NCI-H128 (cell line): ENCODE results near the gene KLF4.
"Not testable (repeated sequence)": the region's sequence is repeated elsewhere in the genome, so short reads cannot be mapped to it uniquely, and the experiment has no call there.

Source experiments
- DNase-seq: peaks from one replicate; lab custom pipeline; 2025; ENCODE audit not compliant: unreplicated experiment; lab: John Stamatoyannopoulos, UW

Gene KLF4

DNA sequence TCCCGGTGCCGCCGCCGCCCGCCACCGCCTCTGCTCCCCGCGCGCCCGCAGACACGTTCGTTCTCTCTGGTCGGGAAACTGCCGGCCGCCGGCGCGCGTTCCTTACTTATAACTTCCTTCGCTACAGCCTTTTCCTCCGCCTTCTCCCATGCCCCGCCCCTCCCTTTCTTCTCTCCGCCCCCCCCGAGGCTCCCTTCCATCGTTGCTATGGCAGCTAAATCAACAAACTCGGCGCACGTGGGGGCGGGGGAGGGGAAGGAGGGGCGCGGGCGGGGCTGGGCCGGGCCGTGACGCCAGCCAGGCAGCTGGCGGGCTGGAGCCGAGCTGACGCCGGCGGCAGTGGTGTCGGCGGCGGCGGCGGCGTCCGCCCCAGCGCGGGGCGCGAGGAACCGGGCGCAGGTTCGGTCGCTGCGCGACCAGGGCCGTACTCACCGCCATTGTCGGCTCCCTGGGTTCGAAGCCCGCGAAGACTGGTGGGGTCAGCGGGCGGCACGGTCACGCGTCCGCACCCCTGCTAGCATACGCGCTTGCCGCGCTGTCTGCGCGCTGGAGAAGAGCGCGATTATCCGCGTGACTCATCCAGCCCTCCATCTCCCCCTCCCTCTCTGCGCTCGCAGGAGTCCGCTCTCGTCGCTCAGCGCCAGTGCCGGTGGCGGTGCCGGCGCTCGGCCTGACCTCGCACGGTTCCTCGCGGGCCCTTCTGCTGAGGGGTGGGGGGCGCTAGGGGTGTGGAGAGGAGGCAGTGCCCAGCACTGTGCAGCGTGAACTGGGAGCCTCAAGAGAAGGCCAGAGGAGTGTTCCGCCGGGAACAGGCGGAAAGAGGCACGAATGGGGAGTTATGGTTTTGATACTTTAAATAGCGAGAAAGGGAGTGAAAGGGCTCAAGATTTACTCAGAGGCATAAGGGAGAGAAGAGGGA, at the start of gene KLF4:
Gene KLF4, minus strand, starts transcription at position 83 of the 919 bp plus-strand sequence. CDS start 597 bp downstream, outside the sequence.
- DNase-seq: peak; percentile 54

DNA sequence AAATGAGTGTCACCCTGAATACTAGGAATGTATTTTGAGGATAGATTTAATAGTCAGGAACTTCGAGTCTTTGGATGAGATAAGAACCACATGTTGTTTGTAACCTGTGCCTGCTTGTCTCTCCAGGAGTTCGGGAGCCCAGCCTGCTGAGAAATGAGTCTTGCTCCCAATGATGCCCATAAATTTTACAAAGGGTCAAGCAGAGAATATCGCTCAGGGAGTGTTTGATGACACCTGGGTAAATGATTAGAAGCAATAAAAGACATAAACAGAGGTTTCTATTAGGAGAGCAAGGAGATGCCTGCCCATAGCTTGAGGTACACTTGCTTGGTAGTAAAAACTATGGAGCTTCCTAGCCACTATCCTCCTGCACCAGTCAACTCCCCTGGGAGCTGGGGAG, 46.9 kb upstream of the KLF4 start:
- DNase-seq: no peak

DNA sequence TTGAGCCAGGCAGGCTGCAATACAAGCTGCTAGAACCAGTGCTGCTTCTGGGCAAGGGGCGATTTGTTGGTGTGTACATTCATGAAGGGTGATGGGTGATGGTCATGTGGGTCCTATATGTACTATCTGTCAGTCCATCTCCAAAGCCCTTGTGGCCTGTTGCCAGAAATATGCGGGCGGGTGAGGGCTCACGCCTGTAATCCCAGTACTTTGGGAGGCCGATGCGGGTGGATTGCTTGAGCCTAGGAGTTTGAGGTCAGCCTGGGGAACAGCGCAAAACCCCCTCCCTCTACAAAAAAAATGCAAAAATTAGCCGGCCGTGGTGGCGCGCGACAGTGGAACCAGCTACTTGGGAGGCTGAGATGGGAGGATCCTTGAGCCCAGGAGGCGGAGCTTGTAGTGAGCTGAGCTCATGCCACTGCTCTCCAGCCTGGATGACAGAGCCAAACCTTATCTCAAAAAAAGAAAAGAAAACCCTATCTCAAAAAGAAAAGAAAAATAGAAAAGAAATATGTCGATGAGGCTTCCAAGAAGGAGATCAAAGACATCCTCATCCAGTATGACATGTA, 45.0 kb upstream of the KLF4 start:
- no peak for DNase-seq

DNA sequence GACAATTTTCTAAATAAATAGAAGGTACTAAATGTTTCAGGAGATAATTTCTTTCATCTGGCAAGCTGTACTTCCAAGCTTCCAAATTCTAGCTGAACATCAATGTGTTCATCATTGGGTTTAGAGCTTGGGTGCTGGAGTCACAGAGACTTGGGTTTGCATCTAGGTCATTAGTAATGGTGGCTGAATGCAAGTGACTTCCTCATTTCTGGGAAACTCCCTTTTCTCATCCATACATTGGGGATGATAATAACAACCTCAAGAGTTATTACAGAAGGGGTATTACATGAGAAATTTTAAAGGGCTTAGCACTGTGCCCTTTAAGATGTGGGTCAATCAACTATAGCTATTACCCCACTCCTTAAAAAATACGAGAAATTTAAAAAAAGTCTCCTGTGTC, 41.1 kb upstream of the KLF4 start:
- no peak for DNase-seq

DNA sequence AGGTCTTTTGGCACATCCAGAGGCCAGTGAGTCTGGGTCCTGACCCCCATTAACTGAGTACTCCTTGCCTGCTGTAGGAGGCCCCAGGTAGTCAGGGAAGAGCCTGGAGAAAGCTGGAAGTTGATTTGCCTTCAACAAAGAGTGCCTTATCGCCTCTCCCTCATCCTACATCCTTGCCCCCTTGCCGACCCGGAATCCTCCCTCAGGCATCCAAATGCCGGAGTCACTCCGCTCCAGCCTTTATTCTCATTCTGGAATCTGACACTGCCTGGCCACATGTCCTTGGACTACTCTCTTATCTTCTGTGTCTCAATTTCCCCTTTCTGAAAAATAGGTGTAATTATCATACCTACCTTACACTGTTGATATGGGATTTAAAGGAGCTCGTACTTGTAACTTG, 39.1 kb upstream of the KLF4 start:
- DNase-seq: no peak

DNA sequence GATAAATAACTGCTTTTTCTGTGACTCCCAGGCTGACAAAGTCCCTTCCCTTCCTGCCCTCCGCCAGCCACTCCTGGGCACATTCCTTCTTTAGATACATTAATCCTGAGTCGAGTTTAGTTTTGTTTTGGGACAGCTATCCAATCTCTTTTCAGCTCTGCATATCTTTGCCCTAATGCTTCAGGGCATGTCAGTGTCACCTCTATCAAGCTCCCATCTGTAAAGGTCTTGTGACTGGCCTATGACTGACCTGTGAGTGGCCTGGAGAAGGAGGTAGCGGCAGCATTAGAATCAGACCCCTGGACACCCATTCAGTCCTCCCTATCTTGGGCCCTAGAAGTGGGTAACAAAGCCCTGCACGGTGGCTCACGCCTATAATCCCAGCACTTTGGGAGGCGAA, 34.0 kb upstream of the KLF4 start:
- DNase-seq: no peak

DNA sequence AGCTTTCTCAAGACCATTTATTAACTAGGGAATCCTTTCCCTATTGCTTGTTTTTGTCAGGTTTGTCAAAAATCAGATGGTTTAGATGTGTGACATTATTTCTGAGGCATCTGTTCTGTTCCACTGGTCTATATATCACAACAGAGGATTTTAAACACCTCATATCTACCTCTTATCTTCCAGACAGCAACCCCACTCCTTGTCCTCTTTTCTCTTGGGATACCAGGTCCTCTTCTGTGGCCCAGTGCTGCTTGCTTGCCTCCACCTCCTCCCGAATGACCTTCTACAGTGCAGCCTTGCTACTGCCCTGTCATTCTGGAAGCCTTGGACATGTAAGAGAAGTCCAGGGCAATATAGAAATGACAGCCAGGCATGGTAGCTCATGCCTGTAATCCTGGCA, 30.6 kb upstream of the KLF4 start:
- no peak for DNase-seq

DNA sequence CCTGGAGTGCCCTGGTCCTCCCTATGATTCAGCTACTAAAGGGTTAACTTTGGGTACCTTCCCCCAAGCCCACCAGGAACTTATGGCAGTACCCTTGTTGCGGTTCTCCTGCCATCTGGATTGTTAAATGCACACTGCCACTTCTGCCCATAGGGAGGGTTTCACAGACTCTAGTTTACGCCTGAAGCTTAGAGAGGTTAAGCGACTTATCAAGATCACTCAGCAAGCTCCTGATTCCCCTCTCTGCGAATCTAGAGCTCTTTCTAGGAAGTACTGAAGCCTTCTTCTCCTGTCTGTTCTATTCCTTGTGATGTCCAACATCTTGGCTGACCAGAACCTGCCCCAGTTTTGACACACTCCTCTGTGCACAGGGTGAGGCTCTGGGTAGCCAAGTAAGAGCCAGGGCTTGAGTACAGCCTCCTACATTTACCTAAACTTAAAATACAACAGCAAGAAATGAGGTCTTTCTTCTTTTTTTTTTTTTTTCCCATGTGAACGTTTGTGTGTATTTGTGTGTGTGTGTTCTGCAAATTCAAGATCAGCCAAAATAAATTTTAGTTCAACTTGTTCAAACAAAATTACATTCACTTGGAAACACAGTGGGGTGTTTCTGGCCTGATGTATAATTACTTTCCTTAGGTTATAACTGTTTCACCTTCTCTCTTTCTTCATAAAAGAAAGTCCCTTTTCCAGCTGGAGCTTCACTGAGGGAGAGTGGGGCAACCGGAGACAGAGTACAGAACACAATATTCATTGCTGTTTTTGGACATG, 28.7 kb upstream of the KLF4 start:
- DNase-seq: no peak

DNA sequence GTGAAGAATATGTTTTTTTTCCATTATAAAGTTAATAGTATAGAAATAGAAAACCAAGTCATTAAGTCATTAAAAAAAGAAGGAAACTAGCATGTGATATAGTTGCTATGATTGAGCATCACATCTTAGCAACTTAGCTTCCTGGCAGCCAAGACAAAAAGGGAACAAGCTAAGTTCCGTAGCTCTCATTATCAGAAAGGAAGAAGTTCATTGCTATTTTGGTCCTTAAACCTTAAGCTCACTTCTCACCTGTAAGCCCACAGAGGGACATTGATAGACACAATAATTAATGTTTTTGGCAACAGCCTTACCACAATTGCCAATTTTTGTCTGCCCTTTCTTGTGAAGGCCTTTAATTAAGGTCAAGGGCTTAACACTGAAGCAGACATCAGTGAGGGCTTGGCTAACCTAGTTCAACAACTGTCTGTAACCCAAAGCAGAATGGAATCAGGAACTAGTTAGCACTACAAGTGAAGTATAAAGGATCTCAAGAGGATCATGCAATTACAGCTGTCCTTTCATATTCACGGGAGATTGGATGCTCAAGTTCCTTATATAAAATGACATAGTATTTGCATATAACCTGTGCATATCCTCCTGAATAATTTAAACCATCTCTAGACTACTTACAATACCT, 24.0 kb upstream of the KLF4 start:
- no peak for DNase-seq

DNA sequence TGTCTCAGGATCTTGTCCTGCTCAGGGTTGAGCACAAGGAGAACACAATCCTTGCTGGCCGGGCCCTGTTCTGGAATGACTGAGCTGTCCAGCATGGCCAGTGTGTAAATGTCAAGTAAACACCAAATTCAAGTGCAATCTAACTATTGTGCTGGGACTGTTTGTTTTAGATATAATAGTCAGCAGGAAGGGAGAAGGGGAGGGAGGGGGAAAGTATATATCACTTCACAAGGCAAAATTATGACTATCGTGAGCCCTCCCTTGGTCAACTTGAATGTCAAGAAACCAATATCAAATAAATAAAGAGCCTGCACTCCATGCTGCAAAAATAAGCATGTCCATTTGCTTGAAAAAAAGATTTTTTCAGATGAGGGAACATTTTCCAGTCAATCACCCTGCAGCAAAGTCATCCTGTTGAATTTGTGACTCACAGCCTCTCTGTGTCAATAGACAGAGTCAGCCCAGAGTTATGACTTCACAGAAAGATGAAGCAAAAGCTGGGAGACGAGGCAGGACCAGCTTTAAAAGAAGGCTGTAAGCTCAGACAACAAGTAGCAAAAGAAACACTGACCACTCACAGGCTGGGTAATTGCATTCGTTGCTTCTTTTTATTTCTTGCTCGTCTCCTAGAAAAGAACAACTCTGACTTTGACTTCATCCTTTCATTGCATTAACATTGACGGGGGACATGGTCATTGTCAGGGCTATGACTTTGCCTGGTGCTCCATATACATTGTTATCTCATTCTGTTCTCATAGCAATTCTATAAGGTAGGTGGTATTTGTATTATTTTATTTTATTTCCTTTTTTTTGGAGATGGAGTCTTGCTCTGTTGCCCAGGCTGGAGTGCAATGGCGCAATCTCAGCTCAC, 15.3 kb upstream of the KLF4 start:
- no peak for DNase-seq

DNA sequence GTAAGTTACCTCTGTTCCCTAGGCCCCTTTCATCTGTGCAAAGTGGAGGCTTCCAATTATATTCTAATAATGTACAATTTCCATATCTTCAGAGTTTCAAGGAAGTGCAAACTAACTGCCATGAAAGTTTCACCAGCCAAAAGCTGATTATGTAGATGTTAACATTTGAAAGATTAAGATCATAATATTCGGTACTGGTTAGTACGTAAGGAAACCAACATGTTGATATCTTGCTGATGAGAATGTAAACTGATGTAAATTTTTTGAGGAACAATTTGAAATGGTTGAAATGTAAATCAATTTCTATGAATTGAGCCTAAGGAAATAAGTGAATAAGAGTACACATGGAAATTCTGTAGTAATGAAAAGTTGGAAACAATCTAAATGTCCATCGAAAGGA, 12.9 kb upstream of the KLF4 start:
- DNase-seq: no peak

DNA sequence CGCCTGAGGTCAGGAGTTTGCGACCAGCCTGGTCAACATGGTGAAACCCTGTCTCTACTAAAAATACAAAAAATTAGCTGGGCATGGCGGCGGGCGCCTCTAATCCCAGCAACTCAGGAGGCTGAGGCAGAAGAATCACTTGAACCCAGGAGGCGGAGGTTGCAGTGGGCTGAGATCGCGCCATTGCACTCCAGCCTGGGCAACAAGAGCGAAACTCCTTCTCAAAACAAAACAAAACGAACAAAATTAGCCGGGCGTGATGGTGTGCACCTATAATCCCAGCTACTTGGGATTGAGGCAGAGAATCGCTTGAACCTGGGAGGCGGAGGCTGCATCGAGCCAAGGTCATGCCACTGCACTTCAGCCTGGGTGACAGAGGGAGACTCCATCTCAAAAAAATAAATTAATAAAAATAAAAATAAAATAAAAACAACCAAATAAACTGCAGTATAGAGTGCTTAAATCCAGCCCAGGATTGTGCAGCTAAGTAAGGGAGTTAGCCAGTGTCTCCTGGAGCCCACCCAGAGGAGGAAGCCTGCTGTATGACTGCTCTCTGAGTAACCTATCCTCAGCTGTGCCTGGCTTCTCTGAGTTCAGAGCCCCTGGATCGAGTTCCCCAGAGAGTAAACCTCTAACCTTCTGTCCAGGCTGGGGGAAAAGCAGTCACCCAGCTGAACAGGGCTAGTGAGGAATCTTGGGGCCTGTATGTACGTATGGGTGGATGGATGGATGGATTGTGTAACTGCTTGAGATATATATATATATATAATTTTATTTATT, 11.0 kb upstream of the KLF4 start:
- DNase-seq: not testable (repeated sequence)

DNA sequence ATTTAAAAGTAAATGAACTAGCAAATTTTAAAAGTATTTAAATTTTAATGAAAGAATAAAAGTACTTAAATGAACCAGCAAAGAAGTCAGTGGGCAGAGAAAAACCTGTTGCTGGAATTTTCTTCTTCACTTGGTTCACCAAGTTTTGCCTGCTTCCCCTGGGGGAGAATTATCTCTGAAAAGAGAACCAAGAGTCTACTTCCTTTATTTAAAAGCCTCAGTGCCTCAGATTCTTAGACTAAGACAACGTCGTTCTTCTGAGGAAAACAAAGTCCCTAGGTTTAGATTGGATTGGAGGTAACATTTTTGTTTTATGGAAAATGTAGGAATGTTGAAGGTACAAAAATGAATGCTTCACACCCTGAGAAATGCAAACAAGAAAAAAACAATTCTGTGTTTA, 7.4 kb upstream of the KLF4 start:
- no peak for DNase-seq

DNA sequence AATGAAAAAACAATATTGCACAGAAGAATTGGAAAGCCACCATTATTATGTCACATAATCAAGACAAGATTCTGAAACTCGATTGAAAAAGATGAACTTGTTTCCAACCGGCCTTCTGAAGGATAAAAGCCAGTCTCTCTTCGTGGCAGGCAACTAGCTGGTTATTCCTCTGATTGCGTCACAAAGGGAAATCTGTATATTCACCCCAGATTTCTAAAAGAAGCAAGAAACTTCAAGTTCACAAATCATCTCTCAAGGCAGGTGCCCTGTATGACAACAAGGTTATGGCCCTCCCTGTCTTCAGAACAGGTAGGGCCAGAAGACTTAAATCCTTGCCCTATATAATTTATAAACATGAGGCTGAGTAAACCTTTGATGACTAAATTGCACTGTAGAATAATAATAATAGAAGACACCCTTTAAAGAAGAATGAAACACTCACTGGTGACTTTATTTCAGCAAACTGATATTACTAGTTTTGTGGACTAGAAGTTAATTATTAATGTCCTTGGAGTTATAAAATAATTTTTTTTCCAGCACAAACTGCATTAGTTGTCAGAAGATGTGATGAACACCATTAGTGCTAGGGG, 2.9 kb upstream of the KLF4 start:
- no peak for DNase-seq

DNA sequence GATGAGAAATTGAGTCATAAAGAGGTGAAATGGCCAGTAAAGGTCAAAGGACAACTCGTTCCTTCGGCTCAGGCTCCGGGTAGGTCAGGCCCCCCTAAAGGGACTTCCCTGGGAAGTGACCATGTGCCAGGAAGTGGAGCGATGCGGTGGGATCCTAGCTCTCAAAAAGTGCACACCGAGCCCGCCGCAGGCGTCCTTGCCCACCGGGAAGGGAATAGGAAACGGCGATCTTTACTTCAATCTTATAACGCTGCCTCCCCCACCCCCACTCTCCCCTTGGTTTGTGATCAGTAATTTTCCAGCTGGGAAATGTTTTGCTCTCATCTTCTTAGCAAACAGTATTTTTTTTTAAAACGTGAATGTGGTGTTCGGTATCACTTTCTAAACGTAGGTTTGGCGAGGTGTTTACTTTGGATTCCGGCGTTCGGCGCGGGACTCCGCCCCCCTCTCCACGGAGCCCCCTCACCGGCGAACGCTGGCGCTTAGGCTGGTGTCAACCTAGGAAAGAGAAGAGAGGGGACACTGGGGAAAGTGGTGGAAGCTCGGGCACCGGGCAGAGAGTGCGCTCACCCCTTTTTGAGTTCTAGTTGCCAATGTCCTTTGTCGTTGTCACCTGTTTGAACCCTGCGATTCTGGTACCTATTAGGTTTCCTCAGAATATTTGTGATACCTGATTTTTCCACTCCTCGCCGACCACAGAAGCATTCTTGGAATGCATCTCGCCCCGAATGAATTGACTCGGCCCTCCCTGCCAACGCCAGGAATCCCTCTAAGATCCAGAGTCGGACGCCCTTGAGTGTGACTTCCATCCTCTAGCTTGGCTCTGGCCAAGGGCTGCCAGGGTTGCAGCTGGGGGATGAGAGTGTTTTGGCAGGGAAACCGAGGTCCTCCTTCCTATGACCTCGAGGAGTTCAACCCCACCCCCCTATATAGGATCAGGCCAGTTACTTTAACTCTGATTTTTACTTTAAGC, 1.8 kb upstream of the KLF4 start:
- no peak for DNase-seq

DNA sequence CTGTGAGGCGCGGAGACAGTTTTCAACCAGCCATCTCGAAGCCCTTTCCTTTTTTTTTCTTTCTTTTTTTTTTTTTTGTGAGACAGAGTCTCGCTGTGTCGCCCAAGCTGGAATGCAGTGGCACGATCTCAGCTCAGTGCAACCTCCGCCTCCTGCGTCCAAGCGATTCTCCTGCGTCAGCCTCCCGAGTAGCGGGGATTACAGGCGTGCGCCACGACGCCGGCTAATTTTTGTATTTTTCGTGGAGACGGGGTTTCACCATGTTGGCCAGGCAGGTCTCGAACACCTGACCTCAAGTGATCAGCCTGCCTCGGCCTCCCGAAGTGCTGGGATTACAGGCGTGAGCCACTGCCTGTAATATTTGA, 1.0 kb upstream of the KLF4 start:
- DNase-seq: not testable (repeated sequence)

DNA sequence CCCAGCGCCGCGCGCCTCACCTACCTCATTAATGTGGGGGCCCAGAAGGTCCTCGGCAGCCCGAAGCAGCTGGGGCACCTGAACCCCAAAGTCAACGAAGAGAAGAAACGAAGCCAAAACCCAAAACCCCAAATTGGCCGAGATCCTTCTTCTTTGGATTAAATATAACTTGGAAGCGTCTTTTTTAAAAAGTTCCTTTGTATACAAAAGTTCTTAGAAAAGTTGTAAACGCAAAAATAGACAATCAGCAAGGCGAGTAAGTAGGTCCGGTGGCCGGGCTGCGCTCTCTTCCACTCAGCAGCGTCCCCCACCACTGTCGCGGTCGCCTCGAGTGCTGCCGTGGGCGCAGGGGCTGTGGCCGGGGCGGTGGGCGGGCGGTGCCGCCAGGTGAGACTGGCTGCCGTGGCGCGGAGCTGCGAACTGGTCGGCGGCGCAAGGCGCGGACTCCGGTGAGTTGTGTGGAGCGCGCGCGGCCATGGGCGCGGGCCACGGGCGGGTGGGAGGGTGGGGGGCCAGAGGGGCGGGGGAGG, 360 bp downstream of the KLF4 start:
- DNase-seq: no peak
